Dedifferentiated amniotic fluid mesenchymal stem cell (primary cell): ENCODE measurements around the gene NKAIN2.

Experiments
- DNase-seq: peaks from one replicate; pipeline ENCODE4 v3.0.0-alpha.2; 2016; ENCODE audit errors: extremely low spot score

The NKAIN2 gene

GRCh38 chr6:124822204-124822613, 1018.5 kb downstream of the NKAIN2 start:
- DNase-seq: no peak

DNA sequence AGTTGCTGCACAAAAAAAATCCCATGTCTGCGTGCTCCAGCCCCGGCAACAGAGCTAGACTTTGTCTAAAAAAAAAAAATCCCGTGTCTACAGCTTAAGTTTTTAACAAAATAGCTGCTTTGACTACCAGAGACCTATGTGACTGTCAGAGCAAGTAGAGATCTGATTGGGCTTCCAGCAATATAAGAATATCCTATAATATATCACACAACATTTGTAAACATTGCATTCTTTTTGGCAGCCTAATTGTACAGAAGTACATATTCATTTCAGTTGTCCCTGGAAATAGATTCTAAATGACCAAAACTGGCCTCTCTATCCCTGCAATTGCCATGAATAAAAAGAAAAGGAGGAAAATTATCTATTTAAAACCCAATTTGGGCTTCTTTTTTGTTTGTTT, 1019.1 kb downstream of the NKAIN2 start:
- no peak for DNase-seq

GRCh38 chr6:124823240-124824111, 1019.8 kb downstream of the NKAIN2 start:
- DNase-seq: no peak

- no peak for DNase-seq
These were observed 1021.9 kb downstream of the NKAIN2 start for GRCh38 chr6:124825564-124825963.

DNA sequence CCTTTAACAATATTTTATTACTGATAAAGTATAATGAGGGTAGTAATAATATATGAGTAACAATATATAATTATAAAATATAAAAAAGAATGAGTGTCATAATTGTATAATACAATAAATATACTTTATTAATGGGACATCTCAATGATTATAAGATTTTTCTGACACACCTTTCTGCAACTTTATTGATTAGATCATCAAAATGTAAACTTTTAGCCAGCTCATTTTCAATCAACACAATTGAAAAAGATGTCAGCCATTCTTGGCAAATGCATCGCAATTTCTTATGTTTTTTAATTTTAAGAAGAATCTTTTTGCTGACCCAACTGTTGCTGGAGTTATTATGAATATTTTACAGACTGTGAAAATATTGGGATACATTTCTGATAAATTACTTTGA, 1026.2 kb downstream of the NKAIN2 start:
- DNase-seq: no peak

DNA sequence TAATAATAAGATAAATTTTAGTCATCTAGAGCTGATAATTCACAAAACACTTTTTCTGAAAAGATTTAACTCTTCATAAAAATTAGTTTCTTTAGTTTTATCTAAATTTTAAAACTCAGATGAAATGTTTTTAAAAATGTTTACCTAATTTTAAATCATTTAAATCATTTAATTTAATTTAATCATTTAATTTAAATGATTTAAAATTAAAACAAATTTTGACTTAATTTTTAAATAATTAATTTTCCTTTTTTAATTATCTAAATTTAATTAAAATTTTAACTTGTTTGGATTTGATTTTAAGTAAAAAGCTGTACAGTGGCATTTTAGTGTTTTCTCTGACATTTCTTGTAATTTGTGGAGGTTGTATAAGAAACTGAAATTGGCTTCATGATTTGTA, 1026.8 kb downstream of the NKAIN2 start:
- no peak for DNase-seq

- peak; percentile 40 for DNase-seq
These were observed 1050.8 kb downstream of the NKAIN2 start for GRCh38 chr6:124854338-124854922.

DNA sequence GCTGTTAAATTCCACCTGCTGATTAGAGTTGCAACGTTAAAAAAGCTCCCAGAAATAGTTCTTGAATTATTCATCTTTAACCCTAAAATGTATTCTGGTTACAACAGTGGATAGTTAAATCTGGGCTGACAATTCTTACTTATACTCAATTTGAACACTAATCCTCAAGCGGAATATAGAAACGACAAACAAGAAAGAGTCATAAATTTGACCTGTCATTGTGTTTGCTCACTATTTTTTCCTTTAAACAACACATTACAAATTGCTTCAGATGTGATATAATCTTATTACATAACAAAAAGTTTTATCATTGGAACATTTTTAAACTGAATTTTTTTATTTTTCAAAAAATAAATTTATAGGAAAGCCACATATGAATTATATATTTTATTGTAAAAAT, 1054.1 kb downstream of the NKAIN2 start:
- DNase-seq: no peak

- DNase-seq: no peak
These were observed 1054.9 kb downstream of the NKAIN2 start for GRCh38 chr6:124858564-124858963.

DNA sequence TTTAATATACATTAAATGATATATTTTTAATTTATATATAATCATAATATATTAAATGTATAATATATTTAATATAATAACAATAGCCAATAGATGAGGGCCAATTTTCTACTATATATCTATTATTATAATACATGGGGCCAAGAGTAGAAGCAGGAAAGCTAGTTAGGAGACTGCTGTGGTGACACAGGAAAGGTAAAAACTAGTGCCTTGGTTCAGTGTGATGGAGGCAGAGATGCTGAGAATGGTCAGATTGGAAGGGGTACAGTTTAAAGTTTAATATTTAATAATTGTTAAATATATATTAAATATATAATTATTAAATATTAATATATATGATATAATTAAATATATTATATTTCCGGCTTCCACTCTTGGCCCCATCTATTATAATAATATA, 1055.7 kb downstream of the NKAIN2 start:
- no peak for DNase-seq

- no peak for DNase-seq
These were observed 1062.4 kb downstream of the NKAIN2 start for GRCh38 chr6:124866040-124866439.

- DNase-seq: no peak
These were observed 1063.5 kb downstream of the NKAIN2 start for GRCh38 chr6:124867121-124867520.

- DNase-seq: no peak
These were observed 1064.8 kb downstream of the NKAIN2 start for GRCh38 chr6:124868481-124868880.

DNA sequence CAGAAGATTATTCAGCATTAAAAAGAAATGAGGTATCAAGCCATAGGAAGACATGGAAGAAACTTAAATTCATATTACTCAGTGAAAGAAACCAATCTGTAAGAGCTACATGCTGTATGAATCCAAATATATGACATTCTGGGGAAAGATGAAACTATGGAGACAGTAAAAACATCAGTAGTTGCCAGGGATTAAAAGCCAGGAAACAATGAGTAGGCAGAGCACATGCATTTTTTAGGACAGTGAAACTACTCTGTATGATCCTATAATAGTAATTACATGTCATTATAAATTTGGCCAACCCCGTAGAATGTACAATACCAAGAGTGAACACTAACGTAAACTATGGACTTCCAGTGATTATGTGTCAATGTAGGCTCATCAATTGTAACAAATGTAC, 1065.8 kb downstream of the NKAIN2 start:
- DNase-seq: peak; percentile 54

DNA sequence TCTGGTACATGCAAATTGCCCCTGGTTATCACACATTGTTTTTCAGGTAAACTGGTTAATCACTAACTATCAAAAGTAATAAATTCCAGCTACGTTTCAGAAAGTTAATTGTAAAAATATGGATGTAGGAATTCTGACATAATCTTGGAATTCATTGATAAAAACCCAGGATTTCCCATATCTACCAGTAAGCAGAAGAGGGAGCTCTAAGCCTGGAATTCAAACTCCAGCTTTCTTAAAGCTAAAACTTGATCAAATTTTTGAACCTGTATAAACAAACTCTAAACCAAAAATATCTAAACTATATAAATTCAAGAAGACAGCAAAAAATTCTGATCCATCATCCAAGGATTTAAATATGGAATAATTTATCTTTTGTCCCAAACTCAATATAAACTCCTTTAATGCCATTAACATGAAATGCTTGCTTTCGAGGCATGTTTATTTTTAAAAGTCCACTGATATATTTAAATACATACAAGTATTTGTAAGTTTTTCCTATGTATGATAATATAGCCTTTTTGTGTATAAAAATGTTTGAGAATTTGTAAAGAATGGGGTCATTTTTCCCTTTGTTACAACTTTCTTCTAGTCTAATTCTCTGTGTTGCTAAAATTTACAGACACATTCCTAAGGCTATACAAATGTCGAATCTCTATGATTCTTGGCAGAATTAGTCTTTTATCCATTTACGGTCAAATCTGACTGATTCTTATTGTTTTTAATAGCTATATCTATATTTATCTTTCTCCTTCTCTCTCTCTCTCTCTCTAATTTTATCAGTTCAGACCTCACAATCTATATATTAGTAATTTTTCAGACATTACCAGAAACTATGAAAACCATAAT, 1067.2 kb downstream of the NKAIN2 start:
- DNase-seq: peak; percentile 62

DNA sequence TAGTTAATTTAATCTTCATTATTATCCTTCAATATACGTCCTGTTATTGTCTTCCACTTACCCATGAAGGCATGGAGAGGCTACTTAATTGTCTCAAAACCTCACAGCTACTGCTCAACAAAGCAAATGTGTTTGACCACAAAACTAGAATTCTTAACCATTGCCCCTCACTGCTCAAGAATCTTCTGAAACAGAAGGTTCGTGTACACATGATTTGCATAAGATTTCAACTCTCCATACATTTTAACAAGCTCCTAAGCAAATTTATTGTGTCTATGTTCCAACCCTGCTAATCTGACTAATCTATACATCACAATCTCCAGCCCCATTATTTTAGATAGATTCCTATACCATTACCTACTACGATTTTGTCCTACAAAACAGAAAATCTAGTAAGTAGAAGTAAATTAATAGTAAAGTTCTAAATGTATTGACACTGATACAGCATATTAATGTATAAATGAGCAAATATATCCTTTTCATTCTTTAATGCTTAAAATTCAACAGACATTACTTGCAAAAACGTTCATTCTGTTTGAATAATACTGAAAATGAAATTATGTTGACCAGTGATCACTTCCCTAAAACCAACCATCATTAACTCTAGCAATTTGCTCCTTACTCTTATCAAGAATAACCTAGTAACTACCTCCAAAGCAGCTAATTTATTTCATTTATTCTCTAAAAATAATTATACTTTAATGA, 1068.8 kb downstream of the NKAIN2 start:
- no peak for DNase-seq

- DNase-seq: no peak
These were observed 1069.4 kb downstream of the NKAIN2 start for GRCh38 chr6:124873066-124873410.
